GM18519 (cell line): ENCODE results near the gene BOLL.
"Not testable (repeated sequence)": the region's sequence is repeated elsewhere in the genome, so short reads cannot be mapped to it uniquely, and the experiment has no call there.

ENCODE experiments used
- ATAC-seq: cut with Tn5 transposase; IDR thresholded peaks from one replicate; pipeline ENCODE4 v1.9.1; 2021; ENCODE audit warnings: mild to moderate bottlenecking, moderate library complexity; ENCODE audit not compliant: unreplicated experiment, low FRiP score

BOLL gene

DNA sequence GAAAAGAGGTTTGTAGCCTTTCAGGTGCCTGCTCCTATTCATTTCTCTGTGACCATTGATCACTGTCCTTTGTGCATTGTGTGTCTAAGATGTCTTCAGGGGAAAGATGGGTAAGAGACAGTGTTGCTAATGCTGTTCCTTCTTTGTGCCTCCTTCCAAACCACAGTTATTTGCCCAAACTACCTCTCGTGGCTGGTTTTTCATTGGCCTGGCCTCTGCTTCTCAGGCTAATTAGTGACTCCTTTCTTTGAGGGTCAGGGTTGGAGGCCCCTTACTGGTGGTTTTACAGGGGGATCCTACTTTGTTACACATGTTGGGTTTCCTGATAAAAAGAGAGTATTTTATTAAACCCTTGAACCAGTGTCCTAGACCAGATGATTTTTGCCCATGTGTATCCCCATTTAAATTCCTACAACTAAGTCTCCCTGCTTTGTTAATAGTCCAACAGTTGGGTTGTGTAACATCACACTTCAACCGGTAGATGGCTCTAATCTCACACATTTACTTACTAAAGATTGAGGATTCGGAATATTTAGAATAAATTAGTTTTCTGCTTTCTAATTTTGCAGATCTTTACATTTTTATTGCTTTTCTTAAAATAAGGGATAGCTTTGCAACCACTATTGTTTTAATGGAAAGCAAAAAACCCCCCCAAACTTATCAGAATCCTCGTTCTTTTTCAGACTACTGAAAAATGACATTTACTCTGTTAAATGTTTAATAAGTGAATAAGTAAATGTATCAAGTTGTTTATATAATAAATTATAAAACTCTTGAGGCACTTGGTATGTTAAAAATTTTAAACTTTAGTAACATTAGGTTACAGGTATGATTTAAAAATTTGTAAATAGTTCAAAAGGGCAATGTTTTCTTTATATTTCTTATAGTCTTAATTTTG is 77.6 kb downstream of the BOLL start:
- ATAC-seq, result no peak

DNA sequence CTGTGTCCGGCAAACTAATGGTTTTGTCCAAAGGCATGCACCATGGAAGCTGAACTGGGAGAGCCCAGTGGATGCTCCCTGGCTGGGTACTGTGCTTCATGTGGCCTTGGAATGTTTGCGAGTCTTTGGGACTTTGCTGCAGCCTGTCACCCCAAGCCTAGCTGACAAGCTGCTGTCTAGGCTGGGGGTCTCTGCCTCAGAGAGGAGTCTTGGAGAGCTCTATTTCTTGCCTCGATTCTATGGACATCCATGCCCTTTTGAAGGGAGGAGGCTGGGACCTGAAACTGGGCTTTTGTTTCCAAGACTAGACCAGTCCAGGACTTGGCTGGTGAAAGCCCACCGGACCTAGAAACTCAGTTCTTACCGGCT is 78.3 kb downstream of the BOLL start:
- no peak for ATAC-seq

DNA sequence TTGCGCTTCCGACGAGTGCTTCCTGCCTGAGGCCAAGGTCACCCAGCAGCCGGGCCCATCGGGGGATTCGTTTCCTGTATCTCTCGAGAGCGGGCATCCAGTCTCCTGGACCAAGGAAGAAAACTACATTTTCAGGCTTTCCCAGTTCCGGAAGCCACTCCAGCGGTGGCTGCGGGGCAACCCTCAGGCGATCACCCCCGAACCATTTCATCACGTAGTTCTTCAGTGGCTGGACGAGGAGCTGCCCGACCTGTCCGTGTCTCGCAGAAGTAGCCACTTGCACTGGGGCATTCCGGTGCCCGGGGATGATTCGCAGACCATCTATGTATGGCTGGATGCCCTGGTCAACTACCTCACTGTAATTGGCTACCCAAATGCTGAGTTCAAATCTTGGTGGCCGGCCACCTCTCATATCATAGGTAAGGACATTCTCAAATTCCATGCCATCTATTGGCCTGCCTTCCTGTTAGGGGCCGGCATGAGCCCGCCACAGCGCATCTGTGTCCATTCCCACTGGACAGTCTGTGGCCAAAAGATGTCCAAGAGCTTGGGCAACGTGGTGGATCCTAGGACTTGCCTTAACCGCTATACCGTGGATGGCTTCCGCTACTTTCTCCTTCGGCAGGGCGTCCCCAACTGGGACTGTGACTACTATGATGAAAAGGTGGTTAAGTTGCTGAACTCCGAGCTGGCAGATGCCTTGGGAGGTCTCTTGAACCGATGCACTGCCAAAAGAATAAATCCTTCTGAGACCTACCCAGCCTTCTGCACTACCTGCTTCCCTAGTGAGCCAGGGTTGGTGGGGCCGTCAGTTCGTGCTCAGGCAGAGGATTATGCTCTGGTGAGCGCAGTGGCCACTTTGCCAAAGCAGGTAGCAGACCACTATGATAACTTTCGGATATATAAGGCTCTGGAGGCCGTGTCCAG is 78.9 kb downstream of the BOLL start:
- peak; percentile 9 for ATAC-seq

DNA sequence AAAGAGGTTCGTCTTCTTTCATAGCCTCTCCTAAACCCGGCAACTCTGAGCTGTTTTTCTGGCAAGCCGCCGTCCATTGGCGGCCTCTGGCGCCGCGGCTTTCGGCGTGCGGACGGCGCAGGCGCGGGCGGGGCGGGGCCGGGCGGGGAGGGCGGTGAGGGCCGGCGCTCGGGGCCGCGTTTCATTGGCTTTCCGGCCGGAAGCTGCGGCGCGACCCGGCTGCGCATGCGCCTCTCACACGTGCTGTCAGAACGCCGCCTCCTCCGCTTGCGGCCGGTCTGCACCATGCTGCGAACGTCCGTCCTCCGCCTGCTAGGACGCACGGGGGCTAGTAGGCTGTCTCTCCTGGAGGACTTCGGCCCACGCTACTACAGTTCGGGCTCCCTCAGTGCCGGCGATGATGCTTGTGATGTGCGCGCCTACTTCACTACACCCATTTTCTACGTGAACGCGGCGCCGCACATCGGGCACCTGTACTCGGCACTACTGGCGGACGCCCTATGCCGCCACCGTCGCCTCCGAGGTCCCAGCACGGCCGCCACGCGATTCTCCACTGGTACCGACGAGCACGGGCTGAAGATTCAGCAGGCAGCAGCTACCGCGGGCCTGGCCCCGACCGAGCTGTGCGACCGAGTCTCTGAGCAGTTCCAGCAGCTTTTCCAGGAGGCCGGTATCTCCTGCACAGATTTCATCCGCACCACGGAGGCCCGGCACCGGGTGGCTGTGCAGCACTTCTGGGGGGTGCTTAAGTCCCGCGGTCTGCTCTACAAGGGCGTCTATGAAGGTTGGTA is 79.8 kb downstream of the BOLL start, which contains the start of gene MARS2:
Gene MARS2, plus strand, starts transcription at position 249 of the 791 bp plus-strand sequence. Its CDS starts 37 bp downstream, at position 286.
- peak; percentile 72 for ATAC-seq

DNA sequence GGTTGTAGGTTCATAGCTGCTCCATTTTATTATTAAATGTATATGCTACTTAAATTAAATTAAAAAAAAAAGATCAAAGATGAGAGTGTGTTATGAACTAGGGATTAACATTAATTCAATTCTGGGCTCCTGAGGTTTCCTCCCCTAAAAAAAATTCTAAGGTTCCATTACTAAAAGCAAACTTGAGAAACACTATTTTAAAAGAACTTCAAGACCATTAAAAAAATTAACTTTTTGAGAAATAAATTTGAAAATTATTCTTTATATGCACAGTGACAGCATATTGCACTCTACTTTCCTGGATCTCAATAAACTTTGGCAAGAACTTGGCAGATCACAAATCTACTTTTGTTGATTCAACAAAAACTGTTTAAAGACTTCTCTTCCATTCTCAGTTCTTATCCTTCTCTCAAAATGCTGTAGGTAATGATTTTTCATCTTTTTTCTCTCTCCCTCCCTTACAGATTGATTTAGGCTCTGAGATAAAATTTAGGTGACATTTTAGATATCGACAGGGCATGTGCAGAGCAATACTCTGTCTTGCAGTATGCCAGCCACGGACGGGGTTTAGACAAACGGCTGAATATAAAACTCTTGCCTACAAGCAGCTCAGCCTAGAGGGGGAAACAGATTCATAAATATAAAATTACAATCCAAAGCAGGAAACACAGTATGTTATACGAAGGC is 80.5 kb downstream of the BOLL start:
- ATAC-seq, result peak; percentile 15

DNA sequence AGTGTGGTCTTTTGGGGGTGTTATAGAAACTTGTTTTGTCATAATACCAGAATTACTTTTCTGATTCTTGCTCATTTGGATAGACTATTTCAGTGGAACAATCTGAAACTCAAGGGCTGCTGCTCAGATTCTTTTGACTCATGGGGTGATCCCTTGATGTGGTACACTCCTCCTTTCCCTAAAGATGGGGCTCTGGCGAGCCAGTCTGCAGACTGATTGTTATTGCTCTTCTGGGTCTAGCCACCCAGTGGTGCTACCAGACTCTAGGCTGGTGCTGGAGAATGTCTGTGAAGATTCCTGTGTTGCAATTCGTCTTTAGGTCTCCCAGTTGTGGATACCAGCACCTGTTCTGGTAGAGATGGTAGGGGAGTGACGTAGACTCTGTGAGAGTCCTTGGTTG is 84.2 kb downstream of the BOLL start:
- no peak for ATAC-seq

DNA sequence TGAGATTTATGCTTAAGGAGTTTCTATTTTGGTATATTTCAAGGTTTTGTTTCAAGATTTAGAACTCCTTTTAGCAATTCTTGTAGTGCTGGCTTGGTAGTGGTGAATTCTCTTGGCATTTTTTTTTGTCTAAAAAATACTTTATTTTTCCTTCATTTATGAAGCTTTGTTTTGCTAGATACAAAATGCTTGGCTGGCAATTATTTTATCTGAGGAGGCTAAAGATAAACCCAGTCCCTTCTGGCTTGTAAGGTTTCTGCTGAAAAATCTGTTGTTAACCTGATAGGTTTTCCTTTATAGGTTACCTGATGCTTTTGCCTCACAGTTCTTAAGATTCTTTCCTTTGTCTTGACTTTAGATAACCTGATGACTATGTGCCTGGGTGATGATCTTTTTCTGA is 85.4 kb downstream of the BOLL start:
- not testable (repeated sequence) for ATAC-seq

DNA sequence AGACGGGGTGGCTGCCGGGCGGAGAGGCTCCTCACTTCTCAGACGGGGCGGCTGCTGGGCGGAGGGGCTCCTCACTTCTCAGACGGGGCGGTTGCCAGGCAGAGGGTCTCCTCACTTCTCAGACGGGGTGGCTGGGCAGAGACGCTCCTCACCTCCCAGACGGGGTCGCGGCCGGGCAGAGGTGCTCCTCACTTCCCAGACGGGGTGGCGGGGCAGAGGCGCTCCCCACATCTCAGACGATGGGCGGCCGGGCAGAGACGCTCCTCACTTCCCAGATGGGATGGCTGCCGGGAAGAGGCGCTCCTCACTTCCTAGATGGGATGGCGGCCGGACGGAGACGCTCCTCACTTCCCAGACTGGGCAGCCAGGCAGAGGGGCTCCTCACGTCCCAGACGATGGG is 88.5 kb downstream of the BOLL start:
- not testable (repeated sequence) for ATAC-seq

DNA sequence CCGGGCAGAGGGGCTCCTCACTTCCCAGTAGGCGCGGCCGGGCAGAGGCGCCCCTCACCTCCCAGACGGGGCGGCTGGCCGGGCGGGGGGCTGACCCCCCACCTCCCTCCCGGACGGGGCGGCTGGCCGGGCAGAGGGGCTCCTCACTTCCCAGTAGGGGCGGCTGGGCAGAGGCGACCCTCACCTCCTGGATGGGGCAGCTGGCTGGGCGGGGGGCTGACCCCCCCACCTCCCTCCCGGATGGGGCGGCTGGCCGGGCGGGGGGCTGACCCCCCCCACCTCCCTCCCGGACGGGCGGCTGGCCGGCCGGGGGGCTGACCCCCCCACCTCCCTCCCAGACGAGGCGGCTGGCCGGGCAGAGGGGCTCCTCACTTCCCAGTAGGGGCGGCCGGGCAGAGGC is 89.1 kb downstream of the BOLL start:
- not testable (repeated sequence) for ATAC-seq

DNA sequence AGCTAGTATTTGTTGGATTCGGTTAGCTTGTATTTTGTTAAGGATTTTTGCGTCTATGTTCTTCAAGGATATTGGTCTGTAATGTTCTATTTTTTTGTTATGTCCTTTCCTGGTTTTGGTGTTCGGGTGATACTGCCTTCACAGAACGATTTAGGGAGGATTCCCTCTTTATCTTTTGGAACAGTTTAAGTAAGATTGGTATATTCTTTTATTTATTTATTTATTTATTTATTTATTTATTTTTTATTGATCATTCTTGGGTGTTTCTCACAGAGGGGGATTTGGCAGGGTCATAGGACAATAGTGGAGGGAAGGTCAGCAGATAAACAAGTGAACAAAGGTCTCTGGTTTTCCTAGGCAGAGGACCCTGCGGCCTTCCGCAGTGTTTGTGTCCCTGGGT is 89.9 kb downstream of the BOLL start:
- not testable (repeated sequence) for ATAC-seq

DNA sequence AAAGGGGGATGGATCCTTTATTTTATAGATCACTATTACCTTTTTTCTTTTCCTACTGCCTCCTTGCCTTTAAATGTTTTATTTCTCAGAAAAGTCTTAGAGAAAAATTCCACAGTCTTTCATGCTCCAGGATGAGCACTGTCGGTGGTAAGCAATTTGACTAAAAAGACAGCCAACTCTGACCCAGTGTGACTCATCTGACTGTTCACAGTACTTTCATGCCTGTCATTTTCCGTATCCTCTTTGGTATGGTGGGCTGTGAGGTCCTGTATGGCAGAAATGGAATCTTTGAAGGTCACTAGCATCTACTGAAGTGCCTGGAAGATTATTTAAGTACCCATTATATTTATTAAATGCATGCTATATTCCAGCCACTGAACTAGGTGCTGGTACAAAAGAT is 107.6 kb downstream of the BOLL start:
- no peak for ATAC-seq

DNA sequence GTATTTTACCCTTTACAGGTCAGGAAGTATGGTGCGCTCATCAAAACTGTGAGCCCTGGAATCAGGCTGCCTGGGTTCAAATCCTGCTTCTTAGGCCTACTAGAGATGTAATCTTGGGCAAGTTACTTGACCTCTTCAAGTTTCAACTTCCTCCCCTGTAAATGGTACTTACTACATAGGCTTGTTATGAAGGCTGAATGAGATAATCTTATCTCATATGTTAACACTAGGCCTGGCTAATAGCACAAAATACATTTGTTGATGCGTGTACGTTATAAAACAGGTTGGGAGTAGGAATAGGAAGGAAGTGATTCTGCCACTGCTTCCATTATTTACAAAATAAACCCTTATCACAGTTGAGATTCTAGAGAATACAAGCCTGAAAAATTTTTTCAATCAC is 108.1 kb downstream of the BOLL start:
- no peak for ATAC-seq
